HCT116 (cell line): ENCODE data around the gene DEPDC5. TPM values are rescaled to one million over a fixed set of nuclear protein-coding genes. Genes with fewer than 3 reads are reported as not detected.
"Not testable (repeated sequence)": the region's sequence is repeated elsewhere in the genome, so short reads cannot be mapped to it uniquely, and the experiment has no call there.

Source experiments
- ATAC-seq: fragments of 200-7000 bp; cut with Tn5 transposase; 2 replicates; pipeline ENCODE4 v1.9.1; 2020; ENCODE audit warnings: mild to moderate bottlenecking, moderate library complexity
- BruUV-seq: library from RNA; stranded (reverse); fragments of 400-500 nt; replicated peaks from 2 replicates; lab custom pipeline; 2021; lab: Mats Ljungman, UMichigan
- CTCF ChIA-PET: fragments of 300-600 bp; sonication (Branson Sonifier 250); formaldehyde crosslinking; loops from one replicate; lab custom pipeline; 2021; ENCODE audit warnings: antibody characterized with exemption; lab: Charles Lee
- POLR2A ChIA-PET: fragments of 300-600, 350-600 bp; sonication (Branson Sonifier 250); formaldehyde crosslinking; loops from one replicate; lab custom pipeline; 2021; ENCODE audit warnings: antibody characterized with exemption; lab: Charles Lee
- RAD21 ChIA-PET, 2 experiments: fragments of 300-600 bp; sonication (Branson Sonifier 250); formaldehyde crosslinking; loops; one replicate each; lab custom pipeline; 2023; ENCODE audit warnings: low total read pairs in 2 of 2; ENCODE audit not compliant: uncharacterized antibody in 2 of 2, unreplicated experiment in 2 of 2, low non-redundant PET in 1 of 2; lab: Charles Lee
- DNase-seq: peaks from one replicate; pipeline ENCODE4 v3.0.0-alpha.2; 2010; ENCODE audit warnings: low read depth, low spot score
- H2AFZ ChIP-seq: fragments of 200-600 bp; shearing (Covaris generic), sonication (generic); 2 replicates; pipeline ENCODE4 v1.6.1; 2017; ENCODE audit warnings: low read depth, mixed run types, mixed read lengths, antibody characterized with exemption, low read length; ENCODE audit not compliant: poor library complexity, severe bottlenecking
- H3K27ac ChIP-seq: 2 replicates; pipeline ENCODE4 v1.5.1; 2012; ENCODE audit warnings: low read depth, low read length
- H3K27me3 ChIP-seq: fragments of 200-600 bp; sonication (generic); 2 replicates; pipeline ENCODE4 v1.6.1; 2016; ENCODE audit warnings: mixed run types, low read length, mixed read lengths; ENCODE audit not compliant: insufficient read depth
- H3K36me3 ChIP-seq, 2 experiments: fragments of 200-500 bp in 1 of 2; fragments of 200-600 bp in 1 of 2; sonication (Bioruptor generic) in 1 of 2; sonication (generic) in 1 of 2; 2 replicates each; pipeline versions ENCODE4 v1.5.1 to v1.6.1; 2014 to 2016; ENCODE audit warnings: low read length in 2 of 2, inconsistent platforms in 1 of 2, mixed read lengths in 1 of 2, mixed run types in 1 of 2; ENCODE audit not compliant: insufficient read depth in 2 of 2, control insufficient read depth in 1 of 2
- H3K4me1 ChIP-seq, 2 experiments: fragments of 200-600 bp in 1 of 2; sonication (generic) in 1 of 2; 2 replicates each; pipeline versions ENCODE4 v1.5.1 to v1.6.1; 2012 to 2017; ENCODE audit warnings: low read length in 2 of 2, inconsistent platforms in 1 of 2, mild to moderate bottlenecking in 1 of 2, mixed read lengths in 1 of 2, mixed run types in 1 of 2, moderate library complexity in 1 of 2; ENCODE audit not compliant: insufficient read depth in 2 of 2, control insufficient read depth in 1 of 2
- H3K4me2 ChIP-seq: fragments of 200-600 bp; sonication (generic); 2 replicates; pipeline ENCODE4 v1.6.1; 2017; ENCODE audit warnings: mixed run types, low read length, mixed read lengths
- H3K4me3 ChIP-seq, 2 experiments: fragments of 200-600 bp in 1 of 2; sonication (generic) in 1 of 2; replicated peaks in 1 of 2; 2 replicates each; pipeline ENCODE4 v1.5.1; 2011 to 2016; ENCODE audit warnings: low read length in 2 of 2, control low read depth in 1 of 2, low read depth in 1 of 2, mild to moderate bottlenecking in 1 of 2, mixed read lengths in 1 of 2, mixed run types in 1 of 2
- H3K79me2 ChIP-seq: fragments of 200-600 bp; sonication (generic); 2 replicates; pipeline ENCODE4 v1.6.1; 2017; ENCODE audit warnings: mild to moderate bottlenecking, mixed run types, low read length, moderate library complexity, mixed read lengths; ENCODE audit not compliant: insufficient read depth
- H3K9ac ChIP-seq: fragments of 200-600 bp; sonication (generic); 2 replicates; pipeline ENCODE4 v1.6.1; 2016; ENCODE audit warnings: low read length, mixed read lengths
- H3K9me2 ChIP-seq: fragments of 200-600 bp; sonication (generic), shearing (Covaris generic); 2 replicates; pipeline ENCODE4 v1.6.1; 2017; ENCODE audit warnings: mixed run types, mild to moderate bottlenecking, moderate library complexity; ENCODE audit not compliant: insufficient read depth
- H3K9me3 ChIP-seq, 2 experiments: fragments of 200-500 bp in 1 of 2; fragments of 200-600 bp in 1 of 2; sonication (Bioruptor generic) in 1 of 2; sonication (generic) in 1 of 2; 2 replicates each; pipeline ENCODE4 v1.6.1; 2014 to 2017; ENCODE audit warnings: low read length in 2 of 2, mixed read lengths in 2 of 2, inconsistent platforms in 1 of 2, low read depth in 1 of 2, mild to moderate bottlenecking in 1 of 2, mixed run types in 1 of 2, moderate library complexity in 1 of 2; ENCODE audit not compliant: control insufficient read depth in 1 of 2, insufficient read depth in 1 of 2
- H4K20me1 ChIP-seq: fragments of 200-600 bp; sonication (generic), shearing (Covaris generic); 2 replicates; pipeline ENCODE4 v1.6.1; 2017; ENCODE audit warnings: mixed run types, mild to moderate bottlenecking, moderate library complexity; ENCODE audit not compliant: insufficient read depth
- CEBPB ChIP-seq: IDR thresholded peaks from 2 replicates; pipeline ENCODE4 v1.6.1; 2012; ENCODE audit warnings: low read depth
- EGR1 ChIP-seq: IDR thresholded peaks from 2 replicates; pipeline ENCODE4 v1.6.1; 2012; ENCODE audit warnings: low read depth
- ELF1 ChIP-seq: IDR thresholded peaks from 2 replicates; pipeline ENCODE4 v1.6.1; 2012; ENCODE audit warnings: low read depth, borderline replicate concordance
- SRF ChIP-seq: IDR thresholded peaks from 2 replicates; pipeline ENCODE4 v1.6.1; 2012; ENCODE audit warnings: low read depth
- TCF7L2 ChIP-seq: IDR thresholded peaks from 2 replicates; pipeline ENCODE4 v1.7.0; 2011; ENCODE audit warnings: borderline replicate concordance, inconsistent platforms; ENCODE audit not compliant: insufficient read depth, insufficient read length; ENCODE audit errors: extremely low read depth
- intact Hi-C: fragments of 100-400 bp; cut with micrococcal nuclease; formaldehyde crosslinking; loops from 2 replicates; pipeline ENCODE4 v1.10.0; 2022
- total RNA-seq: library from RNA; stranded (reverse); gene quantifications from one replicate; pipeline ENCODE4 v1.2.1, GENCODE V29; 2021; ENCODE audit not compliant: unreplicated experiment
- TF ChIP-seq, protein P1 (sequence below): IDR thresholded peaks from 2 replicates; pipeline ENCODE4 v1.6.1; 2012

Gene DEPDC5
- total RNA-seq, 1 experiment from 2014 or later, result 35.0 TPM

DNA sequence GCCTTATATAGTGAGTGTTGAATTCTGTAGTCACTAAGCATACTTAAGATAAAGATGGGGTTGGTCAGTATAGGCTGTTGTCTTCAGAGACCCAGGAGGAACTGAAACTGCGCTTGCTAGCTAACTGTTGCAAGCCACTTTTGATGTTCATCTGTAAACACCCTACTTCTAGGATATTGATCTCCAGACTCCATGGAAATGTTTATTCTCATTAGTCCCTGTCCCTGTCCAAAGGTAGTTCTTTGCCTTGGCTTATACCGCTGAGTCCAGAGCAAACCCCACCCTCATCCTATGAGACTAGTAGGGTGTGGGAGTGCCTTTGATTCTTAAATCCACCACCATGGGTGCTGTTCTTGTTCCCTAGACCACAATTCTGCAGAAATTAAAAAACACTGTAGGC, 36.4 kb downstream of the DEPDC5 start:
- no peak for TF ChIP-seq CEBPB
- no peak for TF ChIP-seq ELF1
- TF ChIP-seq TCF7L2, result no peak
- no peak for TF ChIP-seq EGR1
- TF ChIP-seq, protein P1, sequence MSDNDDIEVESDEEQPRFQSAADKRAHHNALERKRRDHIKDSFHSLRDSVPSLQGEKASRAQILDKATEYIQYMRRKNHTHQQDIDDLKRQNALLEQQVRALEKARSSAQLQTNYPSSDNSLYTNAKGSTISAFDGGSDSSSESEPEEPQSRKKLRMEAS, result no peak
- no peak for TF ChIP-seq SRF
- TF ChIP-seq, all 23 proteins: peak for 0
- H3K4me2 ChIP-seq, result no peak overlapping the region
- no peak for ATAC-seq
- no peak for DNase-seq
- no peak overlapping the region for H3K4me3 ChIP-seq
- no peak overlapping the region for H2AFZ ChIP-seq
- H3K9ac ChIP-seq, result no peak overlapping the region
- no TSS peak for BruUV-seq
- H3K27me3 ChIP-seq, result no peaks in the 10 kb centered on the region
- POLR2A ChIA-PET, result no interaction called here
- peaks cover 14 to 20% of the 10 kb centered on the region in 2 experiments; a peak in 3 of 4 replicates for H3K36me3 ChIP-seq
- H3K9me2 ChIP-seq, result no peaks in the 10 kb centered on the region
- no peaks in the 10 kb centered on the region for H3K9me3 ChIP-seq
- intact Hi-C loops, result no loop called here
- RAD21 ChIA-PET, result no interaction called here
- no peaks in the 10 kb centered on the region for H3K4me1 ChIP-seq
- CTCF ChIA-PET, result no interaction called here
- H4K20me1 ChIP-seq, result no peaks in the 10 kb centered on the region
- no peak overlapping the region for H3K27ac ChIP-seq
- no peaks in the 10 kb centered on the region for H3K79me2 ChIP-seq

DNA sequence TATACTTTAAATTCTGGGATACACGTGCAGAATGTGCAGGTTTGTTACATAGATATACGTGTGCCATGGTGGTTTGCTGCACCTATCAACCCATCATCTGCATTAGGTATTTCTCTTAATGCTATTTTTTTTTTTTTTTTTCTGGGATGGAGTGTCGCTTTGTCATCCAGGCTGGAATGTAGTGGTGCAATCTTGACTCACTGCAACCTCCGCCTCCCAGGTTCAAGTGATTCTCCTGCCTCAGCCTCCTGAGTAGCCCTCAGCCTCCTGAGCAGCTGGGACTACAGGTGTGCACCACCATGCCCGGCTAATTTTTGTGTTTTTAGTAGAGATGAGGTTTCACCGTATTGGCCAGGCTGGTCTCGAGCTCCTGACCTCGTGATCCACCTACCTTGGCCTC, 45.5 kb downstream of the DEPDC5 start:
- BruUV-seq, H3K4me3 ChIP-seq, CTCF ChIA-PET, H3K9me3 ChIP-seq, DNase-seq, H3K9ac ChIP-seq, H3K9me2 ChIP-seq, H3K79me2 ChIP-seq, RAD21 ChIA-PET, H4K20me1 ChIP-seq, H2AFZ ChIP-seq, H3K27me3 ChIP-seq, H3K4me2 ChIP-seq, H3K27ac ChIP-seq, intact Hi-C loops: not testable (repeated sequence)
- POLR2A ChIA-PET, result interaction anchor here (0.6 kb wide), 1 partner anchor 10 kb away, joined by 3 read pairs; no protein-coding TSS in a partner anchor
- H3K36me3 ChIP-seq, result peaks cover 26 to 29% of the 10 kb centered on the region in 2 experiments
- H3K4me1 ChIP-seq, result peaks cover 7 to 13% of the 10 kb centered on the region in 2 experiments
- ATAC-seq, result peak; percentile 45; the same call in 1 of the 2 replicates
